SIG-M5 treated with dmso at 0.1 percent for 504 hours (cell line): ENCODE data around the gene MYO1E.

Source experiments
- DNase-seq: peaks from one replicate; lab custom pipeline; 2025; ENCODE audit not compliant: unreplicated experiment; lab: John Stamatoyannopoulos, UW

The MYO1E gene

DNA sequence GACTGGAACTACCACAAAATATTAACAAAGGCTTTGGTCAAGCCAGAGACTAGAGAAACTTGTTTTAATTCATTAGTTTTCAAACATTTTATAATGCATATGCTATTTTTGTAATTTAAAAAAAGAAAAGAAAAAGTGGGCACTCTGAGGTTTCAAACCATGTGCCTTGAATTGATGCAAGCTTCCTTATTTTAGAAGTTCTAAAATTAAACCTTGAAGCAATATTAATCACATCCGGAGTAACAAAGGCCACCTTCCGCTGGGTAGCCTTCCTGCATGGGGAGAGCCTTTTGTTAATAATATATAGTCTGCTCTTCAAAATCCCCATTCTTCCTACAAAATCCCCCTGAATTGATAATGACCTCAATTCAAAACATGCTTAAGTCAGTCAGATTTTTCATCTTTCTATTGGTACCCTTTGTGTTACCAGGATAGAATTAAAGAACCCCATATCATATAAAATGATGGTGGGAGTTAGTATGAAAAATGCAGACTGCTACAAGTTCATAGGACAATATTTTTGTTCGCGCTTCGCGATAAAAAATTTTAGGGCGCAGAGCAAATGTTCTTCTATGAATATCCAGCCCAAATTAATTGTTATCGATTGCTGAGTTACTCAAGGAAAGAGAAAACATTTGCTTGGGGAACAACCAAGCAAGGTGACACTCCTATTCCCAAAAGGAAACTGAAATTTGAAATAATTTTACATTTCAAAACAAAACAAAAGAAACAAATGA lies 135.4 kb downstream of the MYO1E start:
- peak; percentile 43 for DNase-seq

DNA sequence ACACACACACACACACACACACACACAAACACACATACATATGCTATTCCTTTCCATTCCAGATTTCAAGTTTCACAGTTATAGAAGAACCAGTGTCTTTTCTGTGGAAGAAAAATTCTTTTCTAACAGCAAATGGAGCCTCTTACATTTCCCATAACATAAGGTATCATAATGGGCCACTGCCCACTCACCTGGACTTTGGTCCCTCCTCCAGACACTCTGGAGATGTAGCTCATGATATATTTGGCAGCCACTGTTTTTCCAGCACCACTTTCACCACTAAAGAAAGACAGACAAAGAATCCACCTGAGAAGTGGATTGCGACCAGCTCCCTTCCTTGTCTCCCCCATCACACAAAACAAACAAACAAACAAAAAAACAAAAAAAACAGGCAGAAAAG lies 136.3 kb downstream of the MYO1E start:
- no peak for DNase-seq

DNA sequence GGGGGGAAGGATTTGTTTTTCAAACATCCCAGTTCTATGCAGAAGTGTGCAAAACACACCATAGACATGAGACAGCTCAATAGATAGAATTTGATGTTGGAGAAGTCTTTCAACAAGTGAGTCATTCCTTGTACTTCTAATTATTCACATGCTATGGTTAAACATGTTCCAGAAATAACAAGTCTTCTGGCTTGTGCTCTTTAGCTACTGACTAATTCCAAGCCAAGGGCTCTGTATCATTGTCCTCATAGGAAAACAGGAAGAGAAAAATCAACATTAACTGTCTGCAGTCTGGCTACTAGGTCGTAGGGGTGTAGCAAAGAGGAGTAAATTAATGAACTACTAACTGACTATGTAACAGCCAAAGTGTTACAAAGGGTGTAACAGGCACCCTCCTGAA lies 140.2 kb downstream of the MYO1E start:
- DNase-seq: no peak

DNA sequence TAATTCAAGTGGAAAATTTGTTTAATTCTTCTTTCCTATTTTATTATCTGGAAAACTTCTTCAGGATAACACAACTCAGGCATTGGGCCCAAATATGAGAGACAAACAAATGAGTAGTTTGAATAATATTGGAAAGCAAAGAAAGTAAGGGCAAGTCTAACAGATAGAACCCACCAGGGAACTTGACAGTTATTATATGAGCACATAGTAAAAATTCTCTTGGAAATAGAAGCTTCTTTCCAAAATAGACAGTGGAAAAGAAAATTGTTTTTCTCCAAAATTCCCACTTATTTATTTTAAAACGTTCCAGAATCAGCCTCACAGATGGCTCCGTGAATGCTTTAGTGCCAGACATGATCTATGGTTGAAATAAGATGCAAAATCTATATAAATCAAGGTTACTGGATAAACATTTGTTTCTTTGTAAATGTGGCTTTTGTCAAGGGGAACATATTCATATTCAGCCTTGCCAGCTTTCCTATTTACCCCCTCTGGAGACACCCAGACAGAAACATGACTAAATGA lies 142.1 kb downstream of the MYO1E start:
- DNase-seq: no peak

DNA sequence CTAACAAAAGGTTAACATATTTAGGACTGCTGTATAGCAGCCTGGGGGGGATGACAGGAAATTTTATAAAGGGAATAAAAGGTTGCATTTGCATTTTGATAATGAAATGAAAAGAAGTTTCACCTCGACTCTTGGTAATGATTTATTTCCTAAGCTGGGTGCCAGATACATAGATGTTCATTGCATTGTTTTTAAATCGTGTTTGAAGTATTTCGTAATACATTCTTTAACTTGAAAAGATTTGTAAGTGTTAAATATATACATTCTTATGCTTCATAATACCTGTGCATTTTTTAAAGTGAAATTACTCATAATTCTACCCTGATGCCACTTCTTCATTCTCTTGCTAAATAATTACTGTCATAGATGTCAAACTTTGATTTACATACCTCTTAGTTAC lies 143.2 kb downstream of the MYO1E start:
- DNase-seq: no peak

DNA sequence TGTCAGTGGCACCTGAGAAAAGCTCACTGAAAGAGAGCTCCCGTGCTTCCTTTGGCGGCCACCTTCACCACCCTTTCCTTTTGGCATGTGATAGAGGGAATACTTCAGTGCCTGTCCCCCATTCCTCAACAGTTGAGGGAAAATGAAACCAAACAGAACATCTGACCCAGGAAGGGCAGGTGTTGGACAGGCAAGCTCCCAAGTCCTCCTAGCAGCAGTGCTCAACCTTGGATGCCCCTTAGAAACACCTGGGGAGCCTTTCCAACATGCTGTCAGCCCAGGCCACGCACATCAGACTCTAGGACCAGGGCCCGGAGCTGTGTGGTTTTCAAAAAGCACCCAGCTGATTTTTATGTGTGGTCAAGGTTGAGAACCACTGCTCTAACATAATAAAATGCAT lies 143.7 kb downstream of the MYO1E start:
- no peak for DNase-seq

DNA sequence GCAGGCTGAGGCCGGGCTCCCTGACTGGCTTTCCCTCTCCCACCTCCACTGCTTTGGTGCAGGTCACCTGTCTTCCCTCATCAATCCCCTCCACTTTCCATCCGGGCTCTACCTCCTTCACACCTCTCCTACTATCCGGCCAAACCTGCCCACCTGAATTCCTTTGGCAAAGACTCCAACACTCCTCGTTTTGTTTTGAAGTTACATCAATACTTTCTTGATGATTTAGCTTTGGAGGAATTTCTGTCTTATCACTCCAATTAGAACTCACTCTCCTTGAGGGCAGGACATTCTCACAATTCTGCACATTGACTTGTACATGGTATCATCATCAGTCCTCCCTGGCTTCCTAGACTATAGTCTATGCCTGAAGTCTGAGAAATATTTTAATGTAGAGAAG lies 145.7 kb downstream of the MYO1E start:
- no peak for DNase-seq

DNA sequence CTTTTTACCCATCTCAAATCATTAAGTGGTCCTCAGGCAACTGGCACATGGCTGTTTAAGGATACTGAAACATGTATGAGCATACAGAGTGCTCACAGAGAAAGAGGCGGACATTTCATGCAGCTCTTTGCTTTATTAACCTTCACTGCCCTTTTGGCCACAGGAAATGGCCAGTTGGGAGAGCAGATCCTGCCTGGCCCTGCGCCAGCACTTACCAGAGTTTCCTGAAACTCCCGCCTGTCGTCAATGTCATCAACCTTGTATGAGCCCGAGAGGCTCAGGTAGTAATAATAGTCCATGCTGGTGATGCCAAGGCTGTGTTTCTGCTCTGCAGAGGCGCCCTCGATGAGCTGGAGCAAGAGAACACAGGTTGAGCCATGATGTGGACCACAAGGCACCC lies 148.2 kb downstream of the MYO1E start:
- DNase-seq: no peak

DNA sequence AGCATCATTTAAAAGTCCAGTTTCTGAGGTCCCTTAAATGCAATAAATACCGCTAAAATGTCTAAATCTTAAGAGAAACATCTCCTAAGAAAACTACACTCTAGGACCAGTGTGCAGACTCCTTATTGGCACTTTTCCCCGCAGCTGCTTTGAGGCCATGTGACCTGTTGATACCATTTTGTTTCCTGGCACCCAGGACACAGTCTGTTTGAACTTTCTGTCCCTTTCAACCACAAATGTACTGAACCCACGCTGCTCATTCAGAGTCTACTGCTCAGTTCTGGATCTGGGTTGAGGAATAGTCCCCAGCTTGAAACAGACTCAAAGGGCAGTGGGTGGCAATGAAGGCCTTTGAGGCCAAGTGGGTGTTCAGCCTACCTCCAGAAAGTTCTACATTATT lies 148.9 kb downstream of the MYO1E start:
- DNase-seq: no peak

DNA sequence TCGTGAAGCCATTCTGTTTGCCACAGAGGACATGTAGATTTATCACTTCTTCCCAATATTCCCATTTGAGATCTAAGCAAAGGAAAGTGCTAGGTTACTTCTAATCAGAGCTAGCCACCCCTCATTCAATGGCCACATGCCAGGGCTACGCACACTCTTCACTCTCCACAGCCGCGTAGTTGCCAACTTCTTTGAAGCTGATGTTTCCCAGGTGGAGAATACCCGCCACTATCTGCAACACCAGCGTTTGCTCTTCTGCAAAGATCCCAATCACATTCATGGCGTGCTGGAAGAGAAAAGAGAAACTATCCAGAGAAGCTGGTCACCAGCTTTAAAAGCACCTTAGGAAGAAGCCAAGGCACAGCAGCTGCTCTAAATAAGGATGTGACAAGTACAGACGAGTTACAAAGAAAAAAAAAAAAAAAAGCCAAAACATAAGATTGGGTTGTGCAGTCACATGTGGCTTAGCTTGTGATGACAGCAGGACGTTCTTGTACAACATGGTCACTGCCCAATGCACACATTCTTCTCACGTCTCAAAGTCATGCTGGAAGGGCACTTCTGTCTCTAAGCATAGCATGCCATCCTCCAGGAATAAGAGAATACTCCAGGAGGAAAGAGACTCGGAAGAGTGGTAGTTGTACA lies 149.6 kb downstream of the MYO1E start:
- DNase-seq: no peak

DNA sequence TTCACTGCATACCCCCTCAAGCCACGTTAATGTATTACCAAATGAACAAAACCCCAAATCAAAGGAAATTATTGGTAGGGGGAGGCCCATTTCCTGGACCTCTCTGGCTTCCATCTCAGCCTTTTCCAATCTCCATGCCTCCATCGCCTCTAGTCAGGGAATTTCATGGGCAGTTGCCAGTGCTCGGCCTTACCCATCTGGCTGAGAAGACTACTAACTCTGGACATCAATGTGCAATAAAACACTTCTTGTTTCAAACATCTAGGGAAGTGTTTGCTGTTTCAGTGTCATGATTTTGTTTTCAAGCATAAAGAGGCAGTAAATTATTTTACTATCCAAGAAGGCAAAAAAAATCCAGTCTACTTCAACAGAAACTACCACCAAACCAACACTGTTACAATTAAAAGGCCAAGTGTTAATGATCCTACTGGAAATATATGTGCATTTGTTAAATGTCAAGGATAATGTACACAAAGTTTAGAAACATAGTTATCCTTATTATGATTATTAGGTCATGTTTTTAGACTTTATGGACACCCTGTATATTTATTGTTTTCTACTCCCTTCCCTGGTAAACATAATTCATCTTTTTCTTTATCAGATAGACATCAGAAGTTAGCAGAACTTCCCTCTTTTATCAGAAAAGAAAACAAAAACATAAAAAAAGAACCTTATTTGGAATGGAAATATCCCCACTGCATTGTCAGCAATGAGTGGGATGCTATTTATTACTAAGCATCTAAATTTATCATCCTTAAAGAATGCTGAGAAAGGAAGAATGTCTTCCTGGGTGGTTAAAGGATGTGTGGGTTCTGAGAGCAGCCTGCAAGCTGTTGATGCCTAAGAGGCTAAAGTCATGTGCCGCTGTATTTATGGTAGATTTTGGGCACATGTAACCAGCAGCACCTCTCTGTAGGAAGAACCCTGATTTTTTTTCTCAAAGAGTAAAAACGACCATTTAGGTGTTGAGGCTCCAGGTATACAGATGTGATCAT lies 150.9 kb downstream of the MYO1E start:
- no peak for DNase-seq

DNA sequence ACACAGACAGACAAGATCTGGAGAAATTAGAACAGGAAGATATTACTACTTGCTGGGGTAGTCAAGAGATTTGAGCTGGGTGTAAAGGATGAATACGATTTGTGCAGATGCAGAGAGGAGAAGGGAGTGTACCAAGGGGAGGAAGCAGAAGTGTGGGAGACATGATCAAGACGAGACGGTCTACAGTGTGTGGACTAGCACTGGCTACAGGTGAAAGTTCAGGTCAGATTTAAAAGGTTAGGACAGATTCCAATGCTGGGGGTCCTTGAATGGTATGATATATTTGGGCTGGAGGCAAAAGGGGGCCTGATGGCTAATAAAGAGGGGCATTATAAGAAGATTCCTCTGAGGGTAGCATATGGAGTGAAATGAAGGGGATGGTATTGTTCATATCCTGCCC lies 154.0 kb downstream of the MYO1E start:
- DNase-seq: no peak

DNA sequence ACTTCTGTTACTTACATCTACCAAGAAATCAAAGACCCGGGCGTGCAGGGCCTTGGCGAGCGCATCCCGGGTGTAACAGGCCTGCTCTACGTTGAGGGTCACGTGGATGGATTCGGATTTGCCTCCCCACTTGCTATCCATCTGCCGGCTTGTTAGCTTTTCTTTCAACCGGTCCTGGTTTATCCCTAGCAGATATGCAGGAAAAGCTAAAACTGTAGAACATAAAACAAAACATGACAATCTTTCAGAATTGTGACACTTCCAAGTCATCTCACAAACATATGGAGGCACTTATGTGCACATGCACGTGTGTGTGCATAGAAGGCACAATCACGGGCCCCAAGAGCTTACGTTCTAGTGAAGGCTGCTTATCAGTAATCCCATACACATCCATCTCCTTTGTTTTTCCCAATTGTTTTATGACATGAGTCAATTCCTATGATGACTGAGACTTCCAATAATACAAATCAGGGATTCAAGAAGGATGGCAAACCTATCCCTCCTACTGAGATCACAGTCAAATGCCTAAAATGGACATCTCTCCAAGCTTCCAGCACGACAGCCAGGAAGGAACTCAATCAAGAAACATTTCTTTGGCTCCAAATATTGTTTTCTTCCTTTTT lies 154.7 kb downstream of the MYO1E start:
- no peak for DNase-seq

DNA sequence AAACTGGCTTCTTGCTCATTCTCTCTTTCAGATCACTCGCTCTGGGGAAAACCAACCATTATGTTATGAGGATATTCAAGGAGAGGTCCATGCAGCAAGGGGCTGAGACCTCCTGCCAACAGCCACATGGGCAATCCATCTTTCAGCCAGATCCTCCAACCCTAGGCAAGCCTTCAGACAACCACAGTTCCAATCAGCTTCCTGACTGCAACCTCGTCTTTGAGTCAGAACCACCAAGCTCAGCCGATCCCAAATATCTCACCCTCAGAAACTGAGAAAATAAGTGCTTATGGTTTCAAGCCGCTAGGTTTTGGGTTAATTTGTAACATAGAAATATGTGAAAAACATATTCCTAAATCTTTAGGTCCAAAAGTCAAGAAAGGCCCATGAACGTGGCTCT lies 155.8 kb downstream of the MYO1E start:
- no peak for DNase-seq

DNA sequence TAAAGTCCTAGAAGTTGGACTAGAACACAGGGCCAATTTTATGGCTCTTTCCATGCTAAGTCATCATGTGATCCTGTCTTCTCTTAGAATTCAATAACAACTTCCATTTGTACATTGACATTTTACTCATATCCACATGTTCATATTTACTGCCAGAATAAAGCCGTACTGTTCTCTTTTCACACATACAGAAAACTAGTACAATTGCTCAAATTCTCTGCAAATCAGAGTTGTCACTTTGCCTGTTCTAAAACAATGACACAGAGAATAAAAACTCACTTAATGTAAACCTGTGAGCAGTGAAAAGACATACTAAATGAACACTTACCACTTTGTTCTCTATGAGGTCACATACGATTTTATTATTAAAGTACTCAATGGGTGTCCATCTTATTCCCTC lies 162.5 kb downstream of the MYO1E start:
- DNase-seq: no peak

DNA sequence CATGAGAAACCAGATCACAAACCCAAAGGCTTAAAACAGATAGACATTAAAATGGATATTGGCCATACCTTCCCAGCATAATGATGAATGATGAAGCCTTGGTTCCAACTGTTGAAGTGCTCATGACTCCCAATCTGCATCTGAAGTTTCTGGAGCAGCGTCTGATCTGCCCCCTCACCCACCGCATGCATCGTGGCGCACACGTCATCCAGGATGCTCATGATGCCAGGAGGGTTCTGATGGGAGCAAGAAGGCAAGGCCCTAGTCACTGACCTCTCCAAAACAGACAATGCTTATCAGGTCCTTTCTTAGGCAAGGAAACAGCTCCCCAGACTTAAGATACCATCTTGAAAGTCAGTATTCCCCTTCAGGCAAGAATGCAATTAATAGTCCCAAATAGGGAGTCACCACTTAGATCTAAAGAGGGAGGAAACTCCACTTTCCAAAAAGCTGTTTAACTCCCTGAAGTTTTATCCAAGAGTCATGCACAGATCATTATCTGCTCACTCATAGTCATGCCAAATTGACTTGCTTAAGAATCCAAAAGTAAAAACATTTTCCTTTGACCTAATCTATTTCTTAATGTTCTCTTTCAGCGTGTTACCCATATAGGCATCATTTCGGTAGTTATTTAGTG lies 163.9 kb downstream of the MYO1E start:
- no peak for DNase-seq

DNA sequence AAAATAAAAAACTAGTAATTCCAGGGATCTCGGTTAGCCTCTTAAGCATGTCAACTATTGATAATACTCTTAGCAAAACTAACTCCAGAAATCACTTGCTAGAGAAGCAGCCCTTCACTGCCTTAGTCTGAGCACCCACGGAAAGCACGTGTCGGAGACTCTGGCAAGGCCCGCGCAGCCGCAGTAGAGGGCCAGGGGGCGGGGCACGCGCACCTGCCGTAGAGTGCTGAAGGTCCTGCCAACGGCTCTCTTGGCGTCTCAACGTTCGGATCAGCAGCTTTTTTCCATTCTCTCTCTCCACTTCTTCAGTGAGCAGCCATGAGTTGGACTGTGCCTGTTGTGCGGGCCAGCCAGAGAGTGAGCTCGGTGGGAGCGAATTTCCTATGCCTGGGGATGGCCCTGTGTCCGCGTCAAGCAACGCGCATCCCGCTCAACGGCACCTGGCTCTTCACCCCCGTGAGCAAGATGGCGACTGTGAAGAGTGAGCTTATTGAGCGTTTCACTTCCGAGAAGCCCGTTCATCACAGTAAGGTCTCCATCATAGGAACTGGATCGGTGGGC lies 166.0 kb downstream of the MYO1E start, which contains the start of gene LDHAL6B:
LDHAL6B (plus strand) TSS at position 221 of the 561 bp plus-strand sequence; CDS start at position 319, 98 bp downstream.
- no peak for DNase-seq

DNA sequence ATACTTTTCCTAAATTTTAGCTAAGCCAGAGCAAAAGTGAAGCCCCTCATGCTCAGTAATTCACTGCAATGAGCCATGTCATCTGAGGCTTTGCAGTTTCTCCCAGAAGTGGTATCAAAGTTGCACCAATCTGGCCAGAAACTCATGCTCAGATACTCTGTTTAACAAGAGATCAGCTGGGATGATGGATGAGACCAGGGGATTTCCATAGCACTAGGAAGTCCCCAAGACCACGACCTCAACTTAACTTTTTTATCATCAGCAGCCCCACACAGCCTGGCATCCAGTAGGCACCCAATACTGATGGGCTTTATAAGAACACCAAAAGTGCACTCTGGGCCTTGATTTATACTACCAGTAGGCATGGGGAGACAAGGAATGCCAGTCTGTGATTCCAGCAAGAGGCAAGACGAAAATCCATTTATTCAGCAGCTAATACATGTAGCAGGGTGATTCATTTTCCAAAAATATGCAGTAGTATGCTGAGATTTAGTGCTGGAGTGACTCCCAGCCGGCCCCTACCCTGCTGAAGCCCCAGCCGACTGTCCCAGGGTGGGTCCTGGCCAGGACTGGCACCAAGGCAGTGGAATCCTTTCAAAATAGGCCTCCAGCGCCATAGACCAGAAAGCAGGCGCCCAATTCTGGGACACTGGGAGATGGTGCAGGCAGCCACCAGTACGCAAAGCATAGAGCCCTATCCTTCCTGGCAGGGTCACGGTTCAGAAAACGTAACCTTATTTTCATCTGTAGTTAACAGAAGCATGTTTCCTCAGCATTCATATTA lies 166.6 kb downstream of the MYO1E start:
- no peak for DNase-seq

DNA sequence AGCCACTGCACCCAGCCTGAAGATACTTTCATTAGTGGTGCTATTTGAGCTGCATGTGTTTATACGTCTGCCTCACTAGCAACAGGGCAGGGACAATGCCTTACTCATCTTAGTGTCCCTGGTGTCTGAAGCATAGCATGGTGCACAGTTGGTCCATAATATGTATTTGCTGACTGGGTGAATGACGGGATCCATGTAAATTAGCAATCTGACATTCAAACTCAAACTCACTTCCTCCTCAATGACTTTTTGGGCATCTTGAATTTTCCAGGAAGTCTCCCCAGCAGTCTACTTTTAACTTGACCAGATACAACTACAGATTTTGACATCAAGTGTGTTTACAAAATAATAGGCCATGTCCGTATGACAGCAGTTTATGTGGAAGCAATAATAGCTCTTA lies 169.0 kb downstream of the MYO1E start:
- DNase-seq: no peak
